ENCODE data around the gene LIPG. TPM values are rescaled to one million over a fixed set of nuclear protein-coding genes. Genes with fewer than 3 reads are reported as not detected.

LIPG gene
- total RNA-seq, 1 experiment from 2014 or later, result 6.1 TPM

DNA sequence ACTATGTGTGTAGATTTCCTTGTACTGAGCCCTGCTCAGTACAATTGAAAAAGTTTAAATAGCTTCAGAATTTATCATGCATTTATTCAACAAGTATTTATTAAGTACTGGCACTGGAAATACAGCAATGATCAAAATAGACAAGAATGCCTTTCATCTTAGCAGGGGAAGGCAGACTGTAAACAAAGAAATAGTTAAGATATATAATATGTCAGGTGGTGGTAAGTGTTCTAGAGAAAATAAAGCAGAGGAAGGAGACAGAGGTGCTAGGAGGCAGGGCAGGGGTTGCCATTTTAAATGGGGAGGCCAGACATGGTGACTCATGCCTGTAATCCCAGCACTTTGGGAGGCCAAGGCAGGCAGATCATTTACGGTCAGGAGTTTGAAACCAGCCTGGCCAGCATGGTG lies 13.6 kb upstream of the LIPG start:
- H2BK120ac ChIP-seq (ENCODE audit: low read depth, low read length, poor library complexity, severe bottlenecking), result no peak overlapping the region
- H2BK15ac ChIP-seq (ENCODE audit: low read depth, low read length), result no peak overlapping the region
- no peak overlapping the region for H2BK5ac ChIP-seq (ENCODE audit: insufficient read length, low read length)
- Mint-ChIP-seq H3K4me3 (no peak overlapping the region), H3K27me3 (ENCODE audit: low read depth) (no peaks in the 10 kb centered on the region), H3K4me1 (peaks cover 20 to 22% of the 10 kb centered on the region in 2 experiments), H3K9me3 (peaks cover 11 to 19% of the 10 kb centered on the region in 2 experiments), H3K27ac (no peak overlapping the region), H3K36me3 (ENCODE audit: insufficient read depth in 1 of 3, low read depth in 3 of 3) (peaks cover 2 to 14% (median 3%) of the 10 kb centered on the region in 3 experiments)
- DNase-seq, result no peak
- no peaks in the 10 kb centered on the region for H3K9me3 ChIP-seq (ENCODE audit: control insufficient read depth, low read depth, low read length)
- no peaks in the 10 kb centered on the region for H3K79me2 ChIP-seq (ENCODE audit: insufficient read depth, low read length)
- no peaks in the 10 kb centered on the region for H3K79me1 ChIP-seq (ENCODE audit: insufficient read depth, low read depth, low read length, poor library complexity, severe bottlenecking)
- H2BK12ac ChIP-seq (ENCODE audit: insufficient read length, low read depth, low read length), result no peak overlapping the region
- H4K91ac ChIP-seq (ENCODE audit: insufficient read length, low read depth, low read length), result no peak overlapping the region
- no peak overlapping the region for H2AK5ac ChIP-seq (ENCODE audit: insufficient read length, low read length)
- H3K4ac ChIP-seq (ENCODE audit: low read depth, low read length), result no peak overlapping the region
- no peak overlapping the region for H3K4me2 ChIP-seq (ENCODE audit: insufficient read depth, insufficient read length, low read length)
- H3K56ac ChIP-seq (ENCODE audit: insufficient read length, low read depth, low read length), result no peak overlapping the region
- no peak overlapping the region for H2AFZ ChIP-seq (ENCODE audit: low read length)
- no peak overlapping the region for H3K9ac ChIP-seq (ENCODE audit: extremely low read depth, insufficient read length, low read length)
- H3T11ph ChIP-seq (ENCODE audit: low read length), result no peak overlapping the region
- H3K23me2 ChIP-seq (ENCODE audit: insufficient read length, low read depth, low read length, poor library complexity, severe bottlenecking), result no peaks in the 10 kb centered on the region
- H3K18ac ChIP-seq (ENCODE audit: insufficient read length, low read depth, low read length), result no peak overlapping the region
- no peaks in the 10 kb centered on the region for H4K20me1 ChIP-seq (ENCODE audit: control insufficient read depth, insufficient read depth, insufficient read length)
- H3K27me3 ChIP-seq (ENCODE audit: insufficient read depth, low read length), result no peaks in the 10 kb centered on the region
- H3K4me1 ChIP-seq (ENCODE audit: insufficient read depth, low read length), result no peaks in the 10 kb centered on the region; the same call in 1 of the 2 replicates
- TF ChIP-seq, protein P1, sequence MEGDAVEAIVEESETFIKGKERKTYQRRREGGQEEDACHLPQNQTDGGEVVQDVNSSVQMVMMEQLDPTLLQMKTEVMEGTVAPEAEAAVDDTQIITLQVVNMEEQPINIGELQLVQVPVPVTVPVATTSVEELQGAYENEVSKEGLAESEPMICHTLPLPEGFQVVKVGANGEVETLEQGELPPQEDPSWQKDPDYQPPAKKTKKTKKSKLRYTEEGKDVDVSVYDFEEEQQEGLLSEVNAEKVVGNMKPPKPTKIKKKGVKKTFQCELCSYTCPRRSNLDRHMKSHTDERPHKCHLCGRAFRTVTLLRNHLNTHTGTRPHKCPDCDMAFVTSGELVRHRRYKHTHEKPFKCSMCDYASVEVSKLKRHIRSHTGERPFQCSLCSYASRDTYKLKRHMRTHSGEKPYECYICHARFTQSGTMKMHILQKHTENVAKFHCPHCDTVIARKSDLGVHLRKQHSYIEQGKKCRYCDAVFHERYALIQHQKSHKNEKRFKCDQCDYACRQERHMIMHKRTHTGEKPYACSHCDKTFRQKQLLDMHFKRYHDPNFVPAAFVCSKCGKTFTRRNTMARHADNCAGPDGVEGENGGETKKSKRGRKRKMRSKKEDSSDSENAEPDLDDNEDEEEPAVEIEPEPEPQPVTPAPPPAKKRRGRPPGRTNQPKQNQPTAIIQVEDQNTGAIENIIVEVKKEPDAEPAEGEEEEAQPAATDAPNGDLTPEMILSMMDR (conservative IDR thresholded peaks at IDR 0.05), result no peak
- H2BK20ac ChIP-seq (ENCODE audit: low read depth, low read length, poor library complexity, severe bottlenecking), result no peak overlapping the region
- H3K14ac ChIP-seq (ENCODE audit: insufficient read depth, low read length), result no peak overlapping the region
- no CpG with 5 or more reads among the region's 1 CpG for WGBS (ENCODE audit: extremely low coverage, insufficient read length, low lambda C conversion rate)
- no peak overlapping the region for H4K8ac ChIP-seq (replicated peaks; ENCODE audit: insufficient read length, low read depth, low read length)
- no peak overlapping the region for H3K27ac ChIP-seq (ENCODE audit: insufficient read length, low read depth, low read length)
- H3K23ac ChIP-seq (ENCODE audit: insufficient read length, low read depth, low read length), result no peak overlapping the region
- H4K5ac ChIP-seq (ENCODE audit: insufficient read length, low read depth, low read length), result no peak overlapping the region
